B cell (primary cell): ENCODE results near the gene SERPINC1. TPM values are rescaled to one million over a fixed set of nuclear protein-coding genes. Genes with fewer than 3 reads are reported as not detected.
"Not testable (repeated sequence)": the region's sequence is repeated elsewhere in the genome, so short reads cannot be mapped to it uniquely, and the experiment has no call there.

ENCODE experiments used
- ATAC-seq: fragments of 200-7000 bp; cut with Tn5 transposase; one replicate; pipeline ENCODE4 v1.10.0; 2021; ENCODE audit warnings: low read depth, mild to moderate bottlenecking, moderate number of reproducible peaks, moderate library complexity
- CTCF ChIA-PET: fragments of 350-600 bp; sonication (Branson Sonifier 250); formaldehyde crosslinking; loops from one replicate; lab custom pipeline; 2021; ENCODE audit warnings: antibody characterized with exemption, inconsistent platforms; lab: Charles Lee
- POLR2A ChIA-PET: fragments of 350-600 bp; sonication (Branson Sonifier 250); formaldehyde crosslinking; loops from one replicate; lab custom pipeline; 2021; ENCODE audit warnings: antibody characterized with exemption; lab: Charles Lee
- DNase-seq: peaks from one replicate; pipeline ENCODE4 v3.0.0; 2013
- H2AFZ ChIP-seq: 2 replicates; pipeline ENCODE4 v1.6.1; 2012; ENCODE audit warnings: mild to moderate bottlenecking, low read depth, low read length; ENCODE audit not compliant: insufficient read depth, poor library complexity, severe bottlenecking
- H3K27ac ChIP-seq, 2 donors: 1 replicate in 1 of 2; 2 replicates in 1 of 2; pipeline ENCODE4 v1.5.1; 2012 to 2013; ENCODE audit warnings: low read length in 2 of 2, mild to moderate bottlenecking in 2 of 2, moderate library complexity in 1 of 2
- H3K27me3 ChIP-seq, 4 experiments: fragments of 200-600 bp in 1 of 4; sonication (generic) in 1 of 4; replicated peaks in 1 of 4; 1 replicate in 2 of 4; 2 replicates in 2 of 4; pipeline versions ENCODE4 v1.6.1 to v1.7.0; 2013 to 2016; ENCODE audit warnings: low read length in 3 of 4, mild to moderate bottlenecking in 2 of 4, mixed read lengths in 1 of 4, moderate library complexity in 1 of 4; ENCODE audit not compliant: insufficient read depth in 4 of 4, control insufficient read depth in 3 of 4; ENCODE audit errors: control extremely low read depth in 1 of 4
- H3K36me3 ChIP-seq, 2 experiments: replicated peaks in 1 of 2; 1 replicate in 1 of 2; 2 replicates in 1 of 2; pipeline versions ENCODE4 v1.6.1 to v1.7.1; 2013; ENCODE audit warnings: low read length in 1 of 2; ENCODE audit not compliant: insufficient read depth in 2 of 2, control insufficient read depth in 1 of 2; ENCODE audit errors: control extremely low read depth in 1 of 2, extremely low read depth in 1 of 2
- H3K4me1 ChIP-seq, 2 donors: fragments of 200-600 bp in 1 of 2; sonication (generic) in 1 of 2; 1 replicate in 1 of 2; 2 replicates in 1 of 2; pipeline versions ENCODE4 v1.5.1 to v1.6.1; 2013 to 2017; ENCODE audit warnings: low read length in 2 of 2; ENCODE audit not compliant: control insufficient read depth in 2 of 2, insufficient read depth in 2 of 2
- H3K4me2 ChIP-seq: replicated peaks from 2 replicates; pipeline ENCODE3; 2012; ENCODE audit warnings: mild to moderate bottlenecking, low read depth, low read length; ENCODE audit not compliant: poor library complexity, severe bottlenecking
- H3K4me3 ChIP-seq, 5 experiments: fragments of 200-600 bp in 1 of 5; sonication (generic) in 1 of 5; 1 replicate in 3 of 5; 2 replicates in 2 of 5; pipeline versions ENCODE4 v1.5.1 to v1.7.0; 2011 to 2016; ENCODE audit warnings: low read length in 4 of 5, mild to moderate bottlenecking in 4 of 5, low read depth in 2 of 5, control low read depth in 1 of 5, moderate library complexity in 1 of 5; ENCODE audit not compliant: insufficient read depth in 1 of 5; ENCODE audit errors: control extremely low read depth in 1 of 5, extremely low read depth in 1 of 5
- H3K79me2 ChIP-seq: fragments of 200-600 bp; sonication (generic); one replicate; pipeline ENCODE4 v1.6.0; 2016; ENCODE audit warnings: low read length; ENCODE audit not compliant: control insufficient read depth, insufficient read depth
- H3K9ac ChIP-seq: fragments of 200-600 bp; sonication (generic); 2 replicates; pipeline ENCODE4 v1.6.1; 2017; ENCODE audit warnings: mild to moderate bottlenecking, low read length, moderate library complexity
- H3K9me3 ChIP-seq, 3 donors: one replicate each; pipeline versions ENCODE4 v1.6.1 to v1.7.1; 2013; ENCODE audit warnings: low read length in 2 of 3; ENCODE audit not compliant: control insufficient read depth in 2 of 3, insufficient read depth in 1 of 3; ENCODE audit errors: control extremely low read depth in 1 of 3
- H4K20me1 ChIP-seq: 2 replicates; pipeline ENCODE4 v1.6.0; 2012; ENCODE audit warnings: mild to moderate bottlenecking, low read length; ENCODE audit not compliant: insufficient read depth, control insufficient read depth, poor library complexity, severe bottlenecking
- H3K27ac Mint-ChIP-seq: one replicate; pipeline ENCODE4 v1.8.0; 2021; ENCODE audit warnings: mixed read lengths
- H3K27me3 Mint-ChIP-seq: one replicate; pipeline ENCODE4 v1.8.0; 2021; ENCODE audit warnings: mixed read lengths
- H3K4me1 Mint-ChIP-seq: one replicate; pipeline ENCODE4 v1.8.0; 2021; ENCODE audit warnings: mixed read lengths
- H3K4me3 Mint-ChIP-seq: one replicate; pipeline ENCODE4 v1.8.0; 2021; ENCODE audit warnings: mixed read lengths
- H3K9me3 Mint-ChIP-seq: one replicate; pipeline ENCODE4 v1.8.0; 2022; ENCODE audit warnings: mixed read lengths; ENCODE audit not compliant: insufficient read depth
- EZH2 ChIP-seq: IDR thresholded peaks from 2 replicates; pipeline ENCODE4 v1.6.1; 2012; ENCODE audit warnings: borderline replicate concordance, low read depth, mild to moderate bottlenecking, moderate library complexity, low read length; ENCODE audit not compliant: insufficient read depth, poor library complexity, severe bottlenecking
- WGBS: methylation state at CpG from one replicate; pipeline ENCODE4 v1.1.5; 2013; ENCODE audit warnings: missing lambda C conversion rate; ENCODE audit not compliant: insufficient coverage; 5-methylcytosine and 5-hydroxymethylcytosine counted together
- intact Hi-C: fragments of 100-400 bp; cut with micrococcal nuclease; formaldehyde crosslinking; loops from one replicate; pipeline ENCODE4 v1.10.0; 2022
- polyA plus RNA-seq: library from polyadenylated mRNA; depleted of rRNA; stranded (reverse); fragments of >200 nt; gene quantifications from 2 replicates; pipeline ENCODE4 v1.2.3, GENCODE V29; 2012
- total RNA-seq, 2 donors: library from RNA; stranded (reverse); fragments of 120-200 nt in 1 of 2; gene quantifications; 1 replicate in 1 of 2; 2 replicates in 1 of 2; pipeline versions ENCODE4 v1.2.3 to v1.2.4, GENCODE V29; 2013 to 2022
- TF ChIP-seq, protein P1 (sequence below): fragments of 200-600 bp; IDR thresholded peaks from one replicate; pipeline ENCODE4 v1.8.0; 2022; ENCODE audit warnings: antibody characterized with exemption, mild to moderate bottlenecking

Gene SERPINC1
- total and polyA plus RNA-seq, 2 donors (not counting 1 experiment from before 2014, with no cell fraction given): 0.12 TPM; not detected in 1

DNA sequence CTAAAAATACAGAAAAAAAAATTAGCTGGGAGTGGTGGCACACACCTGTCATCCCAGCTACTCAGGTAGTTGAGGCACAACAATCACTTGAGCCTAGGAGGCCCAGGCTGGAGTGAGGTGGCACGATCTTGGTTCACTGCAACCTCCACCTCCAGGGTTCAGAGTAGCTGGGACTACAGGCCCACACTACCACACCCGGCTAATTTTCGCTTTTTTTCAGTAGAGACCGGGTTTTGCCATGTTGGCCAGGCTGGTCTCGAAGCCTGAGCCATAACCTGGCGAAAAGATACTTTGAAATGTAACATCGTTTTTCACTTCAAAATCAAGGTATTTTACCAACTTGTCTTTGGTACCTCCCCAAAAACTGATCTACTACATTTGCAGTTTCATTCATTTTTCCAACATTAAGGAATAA lies 55.4 kb downstream of the SERPINC1 start:
- Histone ChIP-seq H4K20me1 (no peaks in the 10 kb centered on the region), H3K27ac (no peak overlapping the region), H3K4me2 (no peak overlapping the region), H3K9ac (no peak overlapping the region), H2AFZ (no peak overlapping the region), H3K4me3 (no peak overlapping the region), H3K4me1 (peaks cover 15 to 21% of the 10 kb centered on the region in 2 donors), H3K9me3 (no peaks in the 10 kb centered on the region), H3K27me3 (no peaks in the 10 kb centered on the region), H3K79me2 (peaks cover 6% of the 10 kb centered on the region), H3K36me3 (peaks cover 5 to 65% of the 10 kb centered on the region in 2 experiments)
- no peaks in the 10 kb centered on the region for H3K9me3 Mint-ChIP-seq
- 83% methylated on average over 6 of the region's 7 CpGs for WGBS
- POLR2A ChIA-PET: interaction anchor here (1.4 kb wide), 1 partner anchor 161 kb away, joined by 4 read pairs; the partner anchor contains the start of gene RC3H1
- TF ChIP-seq EZH2: no peak
- TF ChIP-seq, protein P1, sequence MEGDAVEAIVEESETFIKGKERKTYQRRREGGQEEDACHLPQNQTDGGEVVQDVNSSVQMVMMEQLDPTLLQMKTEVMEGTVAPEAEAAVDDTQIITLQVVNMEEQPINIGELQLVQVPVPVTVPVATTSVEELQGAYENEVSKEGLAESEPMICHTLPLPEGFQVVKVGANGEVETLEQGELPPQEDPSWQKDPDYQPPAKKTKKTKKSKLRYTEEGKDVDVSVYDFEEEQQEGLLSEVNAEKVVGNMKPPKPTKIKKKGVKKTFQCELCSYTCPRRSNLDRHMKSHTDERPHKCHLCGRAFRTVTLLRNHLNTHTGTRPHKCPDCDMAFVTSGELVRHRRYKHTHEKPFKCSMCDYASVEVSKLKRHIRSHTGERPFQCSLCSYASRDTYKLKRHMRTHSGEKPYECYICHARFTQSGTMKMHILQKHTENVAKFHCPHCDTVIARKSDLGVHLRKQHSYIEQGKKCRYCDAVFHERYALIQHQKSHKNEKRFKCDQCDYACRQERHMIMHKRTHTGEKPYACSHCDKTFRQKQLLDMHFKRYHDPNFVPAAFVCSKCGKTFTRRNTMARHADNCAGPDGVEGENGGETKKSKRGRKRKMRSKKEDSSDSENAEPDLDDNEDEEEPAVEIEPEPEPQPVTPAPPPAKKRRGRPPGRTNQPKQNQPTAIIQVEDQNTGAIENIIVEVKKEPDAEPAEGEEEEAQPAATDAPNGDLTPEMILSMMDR: no peak
- no peak overlapping the region for H3K4me3 Mint-ChIP-seq
- ATAC-seq (no peak), DNase-seq (no peak)
- H3K27me3 Mint-ChIP-seq: no peaks in the 10 kb centered on the region
- CTCF ChIA-PET: no interaction called here
- peak overlapping the region; percentile 28 for H3K27ac Mint-ChIP-seq
- intact Hi-C loops: no loop called here
- H3K4me1 Mint-ChIP-seq: peaks cover 34% of the 10 kb centered on the region

DNA sequence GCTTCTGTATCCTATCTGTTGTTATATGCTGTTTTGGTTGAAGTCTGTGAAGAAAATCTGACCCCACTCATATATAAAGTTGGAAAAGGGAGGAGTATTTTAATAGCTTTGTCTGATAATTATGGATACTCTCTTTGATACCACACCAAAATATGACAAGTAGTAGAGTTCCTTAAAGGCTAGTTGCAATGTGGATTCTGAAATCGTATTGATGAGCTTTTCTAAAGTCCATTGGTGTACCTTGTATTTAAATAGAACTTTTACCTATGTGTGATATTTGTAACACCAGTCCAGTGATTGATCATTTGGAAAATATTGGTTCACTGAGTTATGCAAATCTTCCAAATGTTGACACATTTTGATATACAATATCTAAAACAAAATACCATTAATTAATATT lies 57.1 kb downstream of the SERPINC1 start:
- no peak for TF ChIP-seq EZH2
- TF ChIP-seq, protein P1: no peak
- ChIA-PET POLR2A (no interaction called here), CTCF (interaction anchor here (1.4 kb wide), 1 partner anchor 1115 kb away, joined by 5 read pairs; no protein-coding TSS in a partner anchor)
- Histone ChIP-seq H3K4me2 (no peak overlapping the region), H4K20me1 (no peaks in the 10 kb centered on the region), H3K36me3 (peaks cover 1 to 59% of the 10 kb centered on the region in 2 experiments), H3K9ac (no peak overlapping the region), H3K27me3 (no peaks in the 10 kb centered on the region), H3K79me2 (no peaks in the 10 kb centered on the region), H3K27ac (no peak overlapping the region), H2AFZ (no peak overlapping the region), H3K4me1 (peaks cover 0 to 5% of the 10 kb centered on the region in 2 donors), H3K4me3 (no peak overlapping the region), H3K9me3 (no peaks in the 10 kb centered on the region)
- ATAC-seq (no peak), DNase-seq (no peak)
- intact Hi-C loops: no loop called here
- H3K4me3 Mint-ChIP-seq: no peak overlapping the region
- no peaks in the 10 kb centered on the region for H3K27me3 Mint-ChIP-seq
- no peaks in the 10 kb centered on the region for H3K9me3 Mint-ChIP-seq
- no peak overlapping the region for H3K27ac Mint-ChIP-seq
- peaks cover 17% of the 10 kb centered on the region for H3K4me1 Mint-ChIP-seq
- 100% methylated on average over 1 of the region's 1 CpG for WGBS

DNA sequence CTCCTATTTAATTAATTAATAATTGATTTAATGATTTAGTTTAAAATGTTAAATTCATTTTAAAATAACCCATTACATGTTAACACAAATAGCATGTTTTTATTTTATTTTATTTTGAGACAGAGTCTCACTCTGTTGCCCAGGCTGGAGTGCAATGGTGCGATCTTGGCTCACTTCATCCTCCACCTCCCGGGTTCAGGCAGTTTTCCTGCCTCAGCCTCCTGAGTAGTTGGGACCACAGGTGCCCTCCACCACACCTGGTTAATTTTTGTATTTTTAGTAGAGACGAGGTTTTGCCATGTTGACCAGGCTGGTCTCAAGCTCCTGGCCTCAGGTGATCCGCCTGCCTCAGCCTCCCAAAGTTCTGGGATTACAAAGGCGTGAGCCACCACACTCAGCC lies 57.6 kb downstream of the SERPINC1 start:
- H4K20me1 ChIP-seq, H3K4me1 ChIP-seq, H3K79me2 ChIP-seq, H3K9me3 Mint-ChIP-seq, H3K9ac ChIP-seq, ATAC-seq, H3K4me3 ChIP-seq, H3K9me3 ChIP-seq, H3K27me3 ChIP-seq, H3K27me3 Mint-ChIP-seq, H3K27ac Mint-ChIP-seq, H3K4me3 Mint-ChIP-seq, CTCF ChIA-PET, H3K4me2 ChIP-seq, H3K27ac ChIP-seq, POLR2A ChIA-PET, H2AFZ ChIP-seq, intact Hi-C loops, DNase-seq: not testable (repeated sequence)
- H3K4me1 Mint-ChIP-seq: peaks cover 14% of the 10 kb centered on the region
- peaks cover 1 to 56% of the 10 kb centered on the region in 2 experiments for H3K36me3 ChIP-seq
- WGBS: no CpG with 5 or more reads among the region's 5 CpGs
